H9 (cell line): ENCODE measurements around the gene ST13. TPM values are rescaled to one million over a fixed set of nuclear protein-coding genes. Genes with fewer than 3 reads are reported as not detected.
A peak's percentile ranks its signal among the peaks of the same experiment; 100 is the strongest.

Experiments
- DNase-seq: peaks from one replicate; pipeline ENCODE4 v3.0.0-alpha.2; 2017
- H2AFZ ChIP-seq: one replicate; pipeline ENCODE4 v1.6.1; 2013; ENCODE audit warnings: mild to moderate bottlenecking, low read length, control low read depth, moderate library complexity
- H2AK5ac ChIP-seq: 2 replicates; pipeline ENCODE4 v1.6.1; 2013; ENCODE audit warnings: low read length, control low read depth, mixed read lengths; ENCODE audit not compliant: insufficient read length
- H2BK120ac ChIP-seq: one replicate; pipeline ENCODE4 v1.6.1; 2013; ENCODE audit warnings: low read depth, mild to moderate bottlenecking, low read length, control low read depth, inconsistent platforms; ENCODE audit not compliant: poor library complexity, severe bottlenecking
- H2BK12ac ChIP-seq: 2 replicates; pipeline ENCODE4 v1.6.1; 2013; ENCODE audit warnings: low read length, control low read depth, mixed read lengths, low read depth; ENCODE audit not compliant: insufficient read length
- H2BK15ac ChIP-seq: 2 replicates; pipeline ENCODE4 v1.6.1; 2013; ENCODE audit warnings: low read depth, low read length, control low read depth
- H2BK20ac ChIP-seq: one replicate; pipeline ENCODE4 v1.6.1; 2013; ENCODE audit warnings: low read depth, mild to moderate bottlenecking, low read length, control low read depth, inconsistent platforms; ENCODE audit not compliant: poor library complexity, severe bottlenecking
- H2BK5ac ChIP-seq: 2 replicates; pipeline ENCODE4 v1.6.1; 2013; ENCODE audit warnings: low read length, control low read depth, mixed read lengths; ENCODE audit not compliant: insufficient read length
- H3K14ac ChIP-seq: 2 replicates; pipeline ENCODE4 v1.6.1; 2013; ENCODE audit warnings: low read length, control low read depth; ENCODE audit not compliant: insufficient read depth
- H3K18ac ChIP-seq: 2 replicates; pipeline ENCODE4 v1.6.1; 2013; ENCODE audit warnings: low read depth, mild to moderate bottlenecking, mixed read lengths, low read length, control low read depth; ENCODE audit not compliant: insufficient read length
- H3K23ac ChIP-seq: 2 replicates; pipeline ENCODE4 v1.6.1; 2013; ENCODE audit warnings: low read length, control low read depth, mixed read lengths, low read depth; ENCODE audit not compliant: insufficient read length
- H3K23me2 ChIP-seq: 2 replicates; pipeline ENCODE4 v1.6.1; 2013; ENCODE audit warnings: low read depth, mild to moderate bottlenecking, mixed read lengths, low read length, control low read depth; ENCODE audit not compliant: insufficient read length, poor library complexity, severe bottlenecking
- H3K27ac ChIP-seq: 2 replicates; pipeline ENCODE4 v1.5.1; 2013; ENCODE audit warnings: low read length, control low read depth, mixed read lengths, low read depth; ENCODE audit not compliant: insufficient read length
- H3K27me3 ChIP-seq: 2 replicates; pipeline ENCODE4 v1.6.1; 2013; ENCODE audit warnings: low read length, control low read depth, inconsistent platforms; ENCODE audit not compliant: insufficient read depth
- H3K4ac ChIP-seq: 2 replicates; pipeline ENCODE4 v1.6.1; 2013; ENCODE audit warnings: low read depth, mild to moderate bottlenecking, control low read depth, inconsistent platforms, low read length, moderate library complexity
- H3K4me1 ChIP-seq: 2 replicates; pipeline ENCODE4 v1.6.1; 2013; ENCODE audit warnings: low read length, control low read depth, inconsistent platforms; ENCODE audit not compliant: insufficient read depth
- H3K4me2 ChIP-seq: 2 replicates; pipeline ENCODE4 v1.6.1; 2013; ENCODE audit warnings: low read length, control low read depth, mixed read lengths; ENCODE audit not compliant: insufficient read length, insufficient read depth
- H3K56ac ChIP-seq: 2 replicates; pipeline ENCODE4 v1.6.1; 2013; ENCODE audit warnings: low read depth, mild to moderate bottlenecking, mixed read lengths, low read length, control low read depth; ENCODE audit not compliant: insufficient read length
- H3K79me1 ChIP-seq: 2 replicates; pipeline ENCODE4 v1.6.1; 2013; ENCODE audit warnings: low read depth, mild to moderate bottlenecking, moderate library complexity, low read length, control low read depth, inconsistent platforms; ENCODE audit not compliant: insufficient read depth, poor library complexity, severe bottlenecking
- H3K79me2 ChIP-seq: 2 replicates; pipeline ENCODE4 v1.6.1; 2013; ENCODE audit warnings: low read length, control low read depth, inconsistent platforms; ENCODE audit not compliant: insufficient read depth
- H3K9ac ChIP-seq: 2 replicates; pipeline ENCODE4 v1.6.1; 2013; ENCODE audit warnings: low read length, control low read depth, mixed read lengths; ENCODE audit not compliant: insufficient read length; ENCODE audit errors: extremely low read depth
- H3K9me3 ChIP-seq: one replicate; pipeline ENCODE4 v1.6.1; 2013; ENCODE audit warnings: low read depth, low read length, inconsistent platforms; ENCODE audit not compliant: control insufficient read depth
- H3T11ph ChIP-seq: one replicate; pipeline ENCODE4 v1.6.1; 2013; ENCODE audit warnings: mild to moderate bottlenecking, low read length, control low read depth, inconsistent platforms
- H4K20me1 ChIP-seq: one replicate; pipeline ENCODE4 v1.6.1; 2013; ENCODE audit not compliant: control insufficient read depth, insufficient read length, insufficient read depth
- H4K5ac ChIP-seq: 2 replicates; pipeline ENCODE4 v1.6.1; 2013; ENCODE audit warnings: low read depth, mild to moderate bottlenecking, mixed read lengths, low read length, control low read depth; ENCODE audit not compliant: insufficient read length
- H4K8ac ChIP-seq: replicated peaks from 2 replicates; pipeline ENCODE4 v1.6.1; 2013; ENCODE audit warnings: low read length, control low read depth, mixed read lengths, low read depth; ENCODE audit not compliant: insufficient read length
- H4K91ac ChIP-seq: 2 replicates; pipeline ENCODE4 v1.6.1; 2013; ENCODE audit warnings: low read depth, mild to moderate bottlenecking, moderate library complexity, mixed read lengths, low read length, control low read depth; ENCODE audit not compliant: insufficient read length
- H3K27ac Mint-ChIP-seq, 3 experiments: 2 replicates in 2 of 3; 3 replicates in 1 of 3; pipeline ENCODE4 v1.8.0; 2020 to 2021; ENCODE audit warnings: mixed read lengths in 3 of 3, mild to moderate bottlenecking in 1 of 3, moderate library complexity in 1 of 3
- H3K27me3 Mint-ChIP-seq: 2 replicates; pipeline ENCODE4 v1.8.0; 2021; ENCODE audit warnings: low read depth, mild to moderate bottlenecking, moderate library complexity, mixed read lengths
- H3K36me3 Mint-ChIP-seq, 3 experiments: 2 replicates in 2 of 3; 3 replicates in 1 of 3; pipeline ENCODE4 v1.8.0; 2020 to 2021; ENCODE audit warnings: low read depth in 3 of 3, mixed read lengths in 3 of 3; ENCODE audit not compliant: insufficient read depth in 1 of 3
- H3K4me1 Mint-ChIP-seq, 2 experiments: 2 replicates each; pipeline ENCODE4 v1.8.0; 2020; ENCODE audit warnings: mixed read lengths in 2 of 2
- H3K4me3 Mint-ChIP-seq, 2 experiments: 2 replicates in 1 of 2; 3 replicates in 1 of 2; pipeline ENCODE4 v1.8.0; 2020 to 2021; ENCODE audit warnings: mild to moderate bottlenecking in 2 of 2, mixed read lengths in 2 of 2, moderate library complexity in 1 of 2
- H3K9me3 Mint-ChIP-seq, 2 experiments: 2 replicates in 1 of 2; 3 replicates in 1 of 2; pipeline ENCODE4 v1.8.0; 2020; ENCODE audit warnings: mild to moderate bottlenecking in 2 of 2, mixed read lengths in 2 of 2, moderate library complexity in 1 of 2
- CTCF ChIP-seq: fragments of 200-600 bp; sonication (generic); conservative IDR thresholded peaks from 3 replicates; pipeline ENCODE4 v1.8.0; 2021; ENCODE audit warnings: antibody characterized with exemption, mild to moderate bottlenecking
- WGBS: extraction: QIAGEN DNeasy Blood & Tissue Kit; methylation state at CpG from one replicate; pipeline ENCODE4 v1.1.7; 2013; ENCODE audit warnings: missing lambda C conversion rate, low lambda C conversion rate, mixed read lengths; ENCODE audit not compliant: insufficient read length; ENCODE audit errors: extremely low coverage; 5-methylcytosine and 5-hydroxymethylcytosine counted together
- total RNA-seq: library from RNA; stranded (reverse); gene quantifications from 2 replicates; pipeline ENCODE4 v1.2.1, GENCODE V29; 2021

ST13 gene
- total RNA-seq, 1 experiment from 2014 or later = 353 TPM

GRCh38 chr22:40838486-40838885 lies 18.0 kb downstream of the ST13 start:
- H3K27ac Mint-ChIP-seq = peak overlapping the region in 2 of 3 experiments; percentile 59 to 76; a peak in 4 of 7 replicates

More at GRCh38 chr22:40838486-40838885, 18.0 kb downstream of the ST13 start:
- Histone ChIP-seq H2AFZ (no peak overlapping the region), H2BK120ac (no peak overlapping the region), H4K5ac (no peak overlapping the region), H2BK5ac (no peak overlapping the region), H3K9ac (no peak overlapping the region), H3K14ac (no peak overlapping the region), H3K4me2 (no peak overlapping the region), H3T11ph (no peak overlapping the region), H3K79me2 (peaks cover 2% of the 10 kb centered on the region; the same call in 1 of the 2 replicates), H3K18ac (no peak overlapping the region), H3K27me3 (no peaks in the 10 kb centered on the region), H2BK15ac (no peak overlapping the region), H4K91ac (no peak overlapping the region), H3K9me3 (no peaks in the 10 kb centered on the region), H3K4me1 (no peaks in the 10 kb centered on the region), H2AK5ac (no peak overlapping the region), H3K79me1 (peaks cover 2% of the 10 kb centered on the region), H3K56ac (no peak overlapping the region), H3K23ac (no peak overlapping the region), H2BK20ac (no peak overlapping the region), H4K8ac (no peak overlapping the region), H3K4ac (no peak overlapping the region), H2BK12ac (no peak overlapping the region), H4K20me1 (no peaks in the 10 kb centered on the region), H3K23me2 (no peaks in the 10 kb centered on the region), H3K27ac (no peak overlapping the region)
- Mint-ChIP-seq H3K9me3 (no peaks in the 10 kb centered on the region), H3K36me3 (peaks cover 38 to 86% (median 79%) of the 10 kb centered on the region in 3 experiments; a peak in 6 of 7 replicates), H3K4me3 (no peak overlapping the region), H3K27me3 (no peaks in the 10 kb centered on the region), H3K4me1 (no peaks in the 10 kb centered on the region)
- no peak for DNase-seq
- TF ChIP-seq CTCF = no peak
- no CpG with 5 or more reads among the region's 3 CpGs for WGBS
